Effector CD8-positive, alpha-beta T cell (primary cell): Measurements from ENCODE around the gene DLGAP5.

Experiments
- DNase-seq: peaks from one replicate; lab custom pipeline; 2025; lab: John Stamatoyannopoulos, UW
- total RNA-seq, 4 experiments: gene quantifications; one replicate each; lab custom pipeline; 2026; lab: John Stamatoyannopoulos, UW

The DLGAP5 gene, protein sequence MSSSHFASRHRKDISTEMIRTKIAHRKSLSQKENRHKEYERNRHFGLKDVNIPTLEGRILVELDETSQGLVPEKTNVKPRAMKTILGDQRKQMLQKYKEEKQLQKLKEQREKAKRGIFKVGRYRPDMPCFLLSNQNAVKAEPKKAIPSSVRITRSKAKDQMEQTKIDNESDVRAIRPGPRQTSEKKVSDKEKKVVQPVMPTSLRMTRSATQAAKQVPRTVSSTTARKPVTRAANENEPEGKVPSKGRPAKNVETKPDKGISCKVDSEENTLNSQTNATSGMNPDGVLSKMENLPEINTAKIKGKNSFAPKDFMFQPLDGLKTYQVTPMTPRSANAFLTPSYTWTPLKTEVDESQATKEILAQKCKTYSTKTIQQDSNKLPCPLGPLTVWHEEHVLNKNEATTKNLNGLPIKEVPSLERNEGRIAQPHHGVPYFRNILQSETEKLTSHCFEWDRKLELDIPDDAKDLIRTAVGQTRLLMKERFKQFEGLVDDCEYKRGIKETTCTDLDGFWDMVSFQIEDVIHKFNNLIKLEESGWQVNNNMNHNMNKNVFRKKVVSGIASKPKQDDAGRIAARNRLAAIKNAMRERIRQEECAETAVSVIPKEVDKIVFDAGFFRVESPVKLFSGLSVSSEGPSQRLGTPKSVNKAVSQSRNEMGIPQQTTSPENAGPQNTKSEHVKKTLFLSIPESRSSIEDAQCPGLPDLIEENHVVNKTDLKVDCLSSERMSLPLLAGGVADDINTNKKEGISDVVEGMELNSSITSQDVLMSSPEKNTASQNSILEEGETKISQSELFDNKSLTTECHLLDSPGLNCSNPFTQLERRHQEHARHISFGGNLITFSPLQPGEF
- 0.29 to 2.4 (median 0.63) reads per million in 4 experiments for total RNA-seq

DNA sequence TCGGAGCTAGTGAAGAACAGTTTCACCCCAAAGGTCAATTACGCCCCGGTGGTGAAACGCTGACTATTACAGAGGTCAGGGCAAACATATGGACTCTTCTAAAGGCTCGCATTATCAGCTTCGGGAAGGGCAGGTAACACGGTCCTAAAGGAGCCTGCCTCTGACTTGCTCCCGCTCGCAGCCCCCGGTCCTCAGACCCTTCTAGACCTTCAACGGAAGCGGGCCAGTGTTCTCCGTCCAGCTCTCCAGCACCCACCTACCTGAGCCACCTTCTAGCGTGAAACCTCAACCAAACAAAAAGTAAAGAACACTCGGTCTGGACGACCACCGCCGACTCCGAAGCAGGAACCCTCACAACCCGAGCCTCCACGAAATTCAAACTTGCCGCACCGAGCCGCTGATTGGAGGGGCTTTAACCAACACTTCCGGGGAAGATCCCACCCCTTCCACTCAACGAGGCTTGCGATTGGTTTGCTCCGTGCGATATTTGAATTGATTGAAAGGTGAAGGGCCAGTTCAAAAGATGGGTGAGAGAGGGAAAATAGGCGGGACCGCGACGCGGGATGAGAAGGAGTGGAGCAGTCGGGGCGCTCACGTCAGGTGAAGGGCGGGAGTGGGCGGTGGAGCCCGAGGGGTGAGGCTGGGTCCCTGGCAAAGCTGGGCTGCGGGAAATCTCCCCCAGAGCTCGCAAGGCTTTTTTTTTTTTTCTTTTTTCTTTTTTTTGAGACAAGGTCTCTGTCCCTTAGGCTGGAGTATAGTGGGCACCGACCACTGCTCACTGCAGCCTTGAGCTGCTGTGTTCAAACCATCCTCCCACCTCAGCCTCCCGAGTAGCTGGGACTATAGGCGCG, at the start of gene DLGAP5:
Gene DLGAP5 (minus strand): TSS at position 383 of the 851 bp plus-strand sequence. CDS start 2,406 bp downstream, outside the sequence.
- DNase-seq = peak; percentile 86

DNA sequence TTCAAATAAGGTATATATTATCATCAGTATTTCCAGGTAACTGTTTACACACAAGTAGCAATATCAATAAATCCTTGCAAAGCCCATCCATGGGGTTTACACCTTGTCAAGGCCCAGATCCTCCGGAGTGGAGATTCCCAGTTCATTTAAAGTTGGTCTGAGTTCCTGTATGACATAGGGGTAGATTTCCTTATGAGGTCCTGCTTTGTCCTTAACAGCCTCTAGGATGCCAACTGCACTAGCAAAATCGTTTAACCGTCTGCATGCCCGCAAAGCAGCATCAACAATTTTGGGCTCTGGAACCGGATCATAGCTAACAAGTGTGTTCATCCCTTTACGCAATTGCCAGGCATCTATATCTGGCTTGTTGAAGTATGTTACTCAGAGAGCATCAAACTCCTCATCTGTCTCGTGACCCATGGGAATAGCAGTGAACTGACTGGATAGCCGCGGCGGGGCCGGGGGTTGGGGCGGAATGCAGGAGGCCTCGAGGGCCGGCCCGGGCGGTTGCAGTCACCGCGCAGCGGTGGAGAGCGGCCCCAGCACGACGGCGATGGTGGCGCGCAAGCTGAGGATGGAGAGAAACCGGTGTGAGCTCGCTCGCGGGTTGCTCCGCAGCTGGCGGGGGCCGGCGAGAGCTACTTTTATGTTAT, 49.3 kb upstream of the DLGAP5 start:
- DNase-seq = no peak

DNA sequence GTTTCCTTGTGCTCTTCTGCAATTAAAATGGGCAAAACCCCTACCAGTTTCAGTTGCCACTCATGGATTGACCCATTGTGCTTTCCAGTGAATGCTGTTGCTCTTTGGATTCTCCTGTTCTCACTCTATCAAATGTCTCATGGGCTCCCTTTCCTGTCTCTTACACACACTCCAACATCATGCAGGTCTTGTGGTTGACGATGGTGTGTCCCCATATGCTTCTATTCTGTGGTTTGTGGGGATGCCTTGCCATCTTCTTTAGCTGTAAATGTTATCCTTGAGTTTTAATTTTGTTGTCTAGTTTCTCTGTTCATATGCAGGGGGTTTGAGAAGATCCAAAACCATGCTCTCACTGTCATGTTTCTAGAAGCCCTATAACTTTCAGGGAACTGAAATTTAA, 47.9 kb upstream of the DLGAP5 start:
- no peak for DNase-seq

DNA sequence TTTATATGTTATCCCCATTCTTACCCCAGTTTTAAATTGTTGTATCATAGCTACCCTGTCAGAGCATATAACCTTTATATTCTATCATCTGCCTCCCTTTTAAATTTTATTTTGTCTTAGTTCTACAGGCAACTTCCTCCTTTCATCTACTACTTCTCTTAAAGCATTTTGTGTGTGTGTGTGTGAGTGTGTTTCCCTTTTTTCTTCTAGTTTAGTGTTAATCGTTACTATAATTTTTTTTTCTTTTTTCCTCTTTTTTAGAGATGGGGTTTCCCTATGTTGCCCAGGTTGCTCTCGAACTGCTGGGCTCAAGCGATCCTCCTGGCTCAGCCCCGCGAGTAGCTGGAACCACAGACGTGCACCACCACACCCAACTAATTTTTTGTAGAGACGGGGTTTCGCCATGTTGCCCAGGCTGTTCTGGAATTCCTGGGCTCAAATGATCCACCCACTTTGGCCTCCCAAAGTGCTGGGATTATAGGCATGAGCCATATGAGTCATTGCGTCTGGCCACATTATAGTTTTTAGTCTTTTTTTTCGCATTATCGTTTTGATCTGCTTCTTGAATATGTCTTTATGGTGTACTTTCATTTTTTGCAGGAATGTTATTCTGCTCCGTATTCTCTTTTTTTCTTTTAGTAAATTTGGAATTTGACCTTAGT, 46.8 kb upstream of the DLGAP5 start:
- DNase-seq = no peak

DNA sequence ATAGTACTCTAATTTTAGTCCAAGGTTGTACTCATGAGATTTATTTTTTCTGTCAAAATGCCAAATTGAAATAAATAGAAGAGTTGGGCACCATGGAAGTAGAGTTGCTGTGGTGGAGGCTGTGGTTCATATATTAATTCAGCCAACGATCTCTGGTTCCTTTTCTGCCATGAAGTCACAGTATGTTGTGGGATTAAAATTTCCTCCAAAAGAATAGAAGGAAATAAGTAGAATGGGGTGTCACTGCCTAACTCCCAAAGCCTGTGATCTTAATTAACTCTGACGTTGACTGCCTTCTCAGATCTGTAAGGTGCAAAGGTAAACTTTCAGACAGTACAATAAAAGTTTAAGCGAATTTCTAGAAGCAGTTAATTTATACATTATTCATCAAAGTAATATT, 42.2 kb upstream of the DLGAP5 start:
- DNase-seq = no peak

DNA sequence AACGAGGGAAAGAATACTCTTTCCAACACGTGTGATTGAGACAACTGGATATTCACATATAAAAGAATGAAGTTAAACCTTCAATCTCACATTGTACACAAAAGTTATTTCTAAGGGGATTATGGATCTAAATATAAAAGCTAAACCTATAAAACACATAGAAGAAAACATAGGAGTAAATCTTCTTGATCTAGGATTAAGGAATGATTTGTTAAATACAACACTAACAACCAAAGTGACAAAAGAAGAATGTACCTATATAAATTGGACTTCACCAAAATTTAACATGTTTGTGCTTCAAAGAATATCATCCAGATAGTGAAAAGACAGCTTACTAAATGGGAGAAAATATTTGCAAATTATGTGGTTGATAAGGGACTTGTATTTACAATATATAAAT, 36.9 kb upstream of the DLGAP5 start:
- DNase-seq = no peak

DNA sequence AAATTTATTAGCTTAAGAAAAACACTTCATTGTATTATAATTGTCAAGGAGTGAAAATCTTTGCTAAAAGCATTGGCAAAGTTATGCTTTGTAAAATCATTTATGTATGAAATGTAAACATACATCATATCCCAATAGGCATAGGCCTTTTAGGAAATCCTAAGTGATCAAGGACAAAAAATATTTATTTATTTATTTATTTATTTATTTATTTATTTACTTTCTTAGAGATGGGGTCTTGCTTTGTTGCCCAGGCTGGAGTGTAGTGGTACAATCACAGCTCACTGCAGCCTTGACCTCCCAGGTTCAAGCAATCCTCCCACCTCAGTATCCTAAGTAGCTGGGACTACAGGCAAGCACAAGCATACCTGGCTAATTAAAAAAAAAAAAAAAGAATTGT, 32.0 kb upstream of the DLGAP5 start:
- DNase-seq = no peak

DNA sequence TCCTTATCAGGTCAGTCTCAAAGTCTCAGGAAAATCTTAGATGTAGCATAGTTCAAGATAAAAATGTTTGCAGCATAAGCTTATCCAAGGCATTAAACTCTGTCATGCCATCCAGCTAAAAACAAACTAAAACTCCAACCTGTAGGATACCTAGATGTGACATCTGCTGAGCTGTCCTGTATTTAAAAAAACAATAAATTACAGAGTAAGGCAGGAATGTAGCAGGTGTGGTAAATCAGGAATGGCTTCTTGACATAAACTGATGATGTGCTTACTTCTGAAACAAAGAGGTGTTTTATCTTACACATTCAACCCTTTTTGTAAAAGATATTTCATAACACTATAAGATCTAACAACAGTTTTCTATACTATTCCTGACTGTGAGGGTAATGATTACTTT, 30.6 kb upstream of the DLGAP5 start:
- DNase-seq = no peak

DNA sequence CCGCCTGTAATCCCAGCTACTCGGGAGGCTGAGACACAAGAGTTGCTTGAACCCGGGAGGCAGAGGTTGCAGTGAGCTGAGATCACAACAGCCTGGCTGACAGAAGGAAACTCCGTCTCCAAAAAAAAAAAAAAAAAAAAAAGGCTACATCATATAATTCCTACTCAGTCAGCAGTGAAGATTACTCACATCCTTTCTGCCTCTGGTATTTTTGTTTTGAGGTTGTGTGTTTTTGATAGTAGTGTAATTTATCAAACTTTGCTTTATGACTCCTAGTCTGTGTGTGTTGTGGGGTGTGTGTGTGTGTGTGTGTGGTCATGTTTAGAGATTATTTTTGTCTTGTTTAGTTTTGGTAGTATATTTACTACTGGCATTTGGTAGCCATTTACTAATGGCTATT, 29.8 kb upstream of the DLGAP5 start:
- no peak for DNase-seq

DNA sequence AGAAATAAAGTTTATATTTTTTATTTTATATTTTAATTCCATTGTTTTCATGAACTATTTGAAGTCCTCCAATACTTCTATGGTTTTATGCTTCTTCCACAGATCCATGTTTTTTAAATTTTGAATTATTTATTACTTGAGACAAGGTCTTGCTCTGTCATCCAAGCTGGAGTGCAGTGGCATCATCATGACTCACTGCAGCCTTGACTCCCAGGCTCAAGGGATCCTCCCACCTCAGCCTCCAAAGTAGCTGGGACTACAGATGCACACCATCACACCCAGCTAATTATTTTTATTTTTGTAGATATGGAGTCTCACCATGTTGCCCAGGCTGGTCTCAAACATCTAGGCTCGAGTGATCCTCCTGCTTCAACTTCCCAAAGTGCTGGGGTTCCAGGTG, 28.8 kb upstream of the DLGAP5 start:
- DNase-seq = no peak

DNA sequence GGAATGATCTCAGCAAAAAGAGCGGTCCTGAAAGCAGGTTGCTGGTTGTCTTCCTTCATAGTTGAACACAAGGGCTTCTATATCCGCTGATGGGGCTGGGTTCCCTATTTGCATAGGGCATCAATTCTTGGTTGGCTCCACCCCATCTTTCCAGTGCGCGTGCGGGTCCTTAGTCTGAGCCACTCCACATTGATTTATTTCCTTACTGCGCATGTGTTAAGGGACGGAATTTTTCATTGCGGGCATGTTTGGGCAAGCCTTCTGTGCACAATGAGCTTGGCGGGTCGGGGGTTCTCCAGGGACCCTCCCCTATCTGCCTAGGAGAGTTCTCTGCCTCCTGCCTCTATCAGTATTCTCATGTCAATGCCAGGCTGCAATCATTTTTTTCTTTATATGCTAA, 21.2 kb upstream of the DLGAP5 start:
- no peak for DNase-seq

DNA sequence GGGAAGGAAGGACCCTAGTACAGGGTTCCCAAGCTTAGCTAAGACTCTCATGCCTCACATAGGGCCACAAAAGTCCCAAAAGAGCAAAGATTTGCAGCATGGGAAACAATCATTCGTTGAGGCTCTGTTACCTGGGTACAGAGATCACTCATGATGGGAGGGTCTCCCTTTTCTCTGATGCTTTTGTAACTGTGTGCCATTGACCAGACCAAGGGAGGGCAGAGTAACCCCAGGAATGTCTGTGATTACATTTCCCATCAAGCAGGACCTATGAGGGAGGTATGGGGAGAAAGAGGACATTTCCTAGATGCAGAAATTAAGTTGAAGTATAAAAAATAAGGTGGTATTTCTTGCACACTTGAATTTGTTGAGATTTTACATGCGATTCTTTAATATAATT, 16.4 kb upstream of the DLGAP5 start:
- DNase-seq = no peak

DNA sequence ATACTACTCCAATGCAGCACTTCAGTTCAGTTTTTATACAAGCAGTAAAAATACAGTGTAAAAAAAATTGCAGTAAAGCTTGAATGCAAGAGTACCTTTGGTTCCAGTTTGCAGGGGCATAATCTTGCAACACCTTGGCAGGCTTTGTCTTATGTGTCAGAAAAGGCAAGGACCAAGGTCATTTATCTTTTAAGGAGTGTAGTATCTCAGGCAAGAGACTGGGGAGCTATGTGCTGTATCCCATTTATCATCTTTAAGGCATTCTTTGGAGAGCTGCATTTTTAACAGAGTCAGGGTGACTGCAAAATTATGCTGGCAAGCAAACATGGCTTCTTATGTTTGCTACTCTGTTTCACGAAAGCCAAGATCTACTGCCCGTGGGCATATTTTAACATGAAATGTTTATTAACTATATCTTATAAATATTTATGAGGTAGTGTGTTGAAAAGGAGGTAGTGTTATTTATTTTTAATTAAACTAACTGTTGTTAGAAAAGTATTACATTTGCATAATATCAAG, 14.8 kb upstream of the DLGAP5 start:
- DNase-seq = no peak

DNA sequence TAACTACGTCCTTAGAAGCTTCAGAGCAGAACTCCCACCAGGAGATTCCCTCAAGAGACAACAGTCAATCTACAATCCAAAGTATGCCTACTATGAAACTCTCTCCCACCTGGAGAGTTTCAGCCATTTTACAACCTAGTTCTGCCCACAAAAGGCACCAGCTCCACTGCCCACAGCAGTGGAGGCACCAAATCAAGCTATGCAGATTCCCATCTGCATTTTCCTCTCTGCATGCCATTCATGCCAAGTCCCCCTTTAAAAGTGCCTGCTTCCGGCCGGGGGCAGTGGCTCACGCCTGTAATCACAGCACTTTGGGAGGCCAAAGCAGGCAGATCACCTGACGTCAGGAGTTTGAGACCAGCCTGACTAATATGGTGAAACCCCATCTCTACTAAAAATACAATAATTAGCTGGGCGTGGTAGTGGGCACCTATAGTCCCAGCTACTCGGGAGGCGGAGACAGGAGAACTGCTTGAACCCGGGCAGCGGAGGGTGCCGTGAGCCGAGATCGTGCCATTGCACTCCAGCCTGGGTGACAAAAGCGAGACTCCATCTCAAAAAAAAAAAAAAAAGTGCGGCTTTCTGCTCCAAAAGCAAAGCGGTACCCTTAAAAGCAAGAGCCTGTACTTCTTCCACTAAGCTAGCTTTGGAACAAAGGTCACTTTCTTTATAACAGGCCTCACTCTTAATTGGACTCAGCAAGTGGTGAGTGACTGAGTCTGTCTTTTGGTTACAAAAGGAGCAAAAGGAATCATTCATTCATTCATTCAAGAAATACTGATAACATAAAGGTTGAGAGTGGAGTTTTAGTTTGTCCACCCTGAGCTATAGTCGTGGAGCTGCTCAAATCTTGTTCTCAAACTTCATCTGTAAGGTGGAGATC, 10.1 kb upstream of the DLGAP5 start:
- no peak for DNase-seq

DNA sequence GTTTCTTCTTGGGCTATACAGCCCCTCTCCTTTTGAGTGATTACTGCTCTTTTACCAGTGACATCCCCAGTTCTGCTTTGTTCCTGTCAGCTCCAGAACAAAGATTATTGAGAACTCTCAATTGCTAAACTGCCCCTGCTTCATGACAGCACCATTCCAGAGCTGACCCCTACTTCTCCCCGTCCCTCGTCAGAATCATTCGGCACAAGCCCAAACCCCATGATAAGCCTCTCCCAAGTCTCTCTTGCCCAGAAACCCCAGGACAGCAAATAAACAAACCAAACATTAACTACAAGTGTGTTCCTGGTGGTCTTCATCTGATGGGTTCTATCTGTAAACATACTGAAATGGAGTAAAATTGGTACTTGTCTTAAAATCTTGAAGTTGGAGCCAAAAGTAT, 9.3 kb upstream of the DLGAP5 start:
- DNase-seq = no peak

DNA sequence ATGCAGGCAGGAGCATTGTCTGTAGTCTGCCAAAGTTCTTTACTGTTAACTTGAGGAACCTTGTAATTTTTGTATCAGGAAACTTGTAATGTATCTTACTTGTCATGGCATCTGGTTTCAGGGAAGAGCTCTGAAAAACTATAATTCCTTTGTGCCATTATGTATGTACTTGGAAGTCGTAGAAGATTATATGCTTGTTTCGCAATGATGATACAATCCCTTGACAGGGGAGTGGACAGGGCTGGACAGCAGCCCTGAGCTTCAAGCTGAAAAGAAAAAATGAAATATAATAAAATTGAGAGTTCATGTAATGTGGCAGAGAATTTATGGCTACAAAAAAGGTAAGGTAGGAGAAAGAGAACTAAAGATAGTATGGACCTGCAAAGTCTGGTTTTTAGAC, 7.4 kb upstream of the DLGAP5 start:
- no peak for DNase-seq

DNA sequence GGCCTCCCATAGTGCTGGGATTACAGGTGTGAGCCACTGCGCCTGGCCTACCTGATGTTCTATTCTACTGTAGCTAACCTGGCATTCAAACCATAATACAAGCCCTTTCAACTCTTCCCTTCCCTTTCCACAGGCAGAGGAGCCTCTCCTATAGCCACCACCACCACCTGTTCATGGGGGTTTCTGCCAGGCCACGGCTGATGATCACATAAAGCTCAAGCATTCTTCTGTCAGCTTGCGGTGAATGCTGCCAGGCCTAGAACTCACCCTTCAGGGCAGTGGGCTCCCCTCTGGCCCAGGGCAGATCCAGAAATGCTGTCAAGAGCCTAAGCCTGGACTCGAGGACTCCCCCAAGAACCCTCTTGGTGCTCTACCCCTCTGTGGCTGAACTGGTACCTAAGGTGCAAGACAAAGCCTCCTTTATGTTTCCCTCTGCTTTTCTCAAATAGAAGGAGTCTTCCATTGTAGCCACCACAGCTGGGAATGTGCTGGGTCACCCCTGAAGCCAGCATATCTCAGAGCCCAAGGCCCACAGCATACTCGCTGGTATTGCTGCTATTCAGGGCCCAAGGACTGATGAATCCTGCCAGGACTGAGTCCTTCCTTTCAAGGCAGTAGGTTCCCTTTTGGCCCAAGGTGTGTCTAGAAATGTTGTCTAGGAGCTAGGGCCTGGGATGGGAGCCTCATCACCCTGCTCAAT, 3.4 kb upstream of the DLGAP5 start:
- no peak for DNase-seq

DNA sequence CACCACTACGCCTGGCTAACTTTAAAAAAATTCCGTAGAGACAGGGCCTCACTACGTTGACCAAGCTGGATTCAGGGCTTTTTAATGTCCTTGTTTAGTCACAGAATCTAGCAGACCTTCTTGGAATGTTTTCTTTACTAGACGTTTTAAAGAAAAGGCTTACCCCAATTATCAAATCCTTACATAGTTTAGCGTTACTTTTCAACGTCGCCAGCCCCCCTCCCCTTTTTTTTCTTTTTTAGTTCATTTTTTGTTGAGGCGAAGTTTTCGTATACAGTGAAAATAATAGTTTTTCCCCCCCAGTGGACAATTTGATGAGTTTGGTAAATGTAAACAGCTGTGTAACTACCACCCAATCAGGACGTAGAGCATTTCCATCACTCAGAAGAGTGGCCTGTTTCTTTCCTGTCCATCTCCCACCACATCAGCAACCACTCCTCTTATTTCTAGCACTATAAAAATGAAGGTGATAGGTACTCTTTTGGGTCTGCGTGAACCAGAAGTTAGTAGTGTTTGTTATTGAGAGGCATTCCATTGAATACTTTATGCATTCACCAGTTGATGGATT, 753 bp upstream of the DLGAP5 start:
- no peak for DNase-seq

DNA sequence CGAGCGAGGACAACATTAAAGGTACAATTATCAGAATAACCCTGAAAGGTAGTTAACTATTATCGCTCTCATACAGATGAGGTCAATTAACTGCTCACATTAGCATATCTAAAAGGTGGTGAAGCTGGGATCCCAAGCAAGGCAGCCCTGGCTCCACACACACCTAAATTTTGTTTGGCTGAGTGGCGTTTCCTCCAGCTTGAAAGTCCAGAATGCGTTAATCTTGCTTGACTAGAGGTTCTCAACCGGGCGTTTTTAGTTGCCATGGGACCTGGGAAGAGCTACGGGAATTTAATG, 531 bp downstream of the DLGAP5 start:
- no peak for DNase-seq
